ENCODE results near the gene LRP6. TPM values are rescaled to one million over a fixed set of nuclear protein-coding genes. Genes with fewer than 3 reads are reported as not detected.

LRP6 gene
- total and polyA plus RNA-seq, 4 donors = 14.7 to 76.8 (median 23.2) TPM

DNA sequence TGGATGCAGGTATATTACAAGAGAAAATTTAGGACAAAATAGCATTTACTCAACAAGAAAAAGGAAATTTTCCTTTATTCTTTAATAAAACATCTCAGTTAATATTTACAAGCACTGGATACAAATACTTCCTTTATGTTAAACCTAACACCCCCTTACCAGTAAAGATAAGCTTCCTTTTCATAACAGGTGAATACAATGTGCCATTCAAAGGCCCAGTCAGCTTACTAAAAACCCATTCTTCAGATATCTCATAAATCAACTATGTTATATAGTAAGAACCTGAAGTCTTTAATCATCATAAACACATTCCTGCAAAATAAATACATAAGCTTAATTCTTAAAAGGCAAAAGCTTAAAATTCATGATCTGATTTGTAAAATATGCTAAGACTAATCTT is 52.6 kb downstream of the LRP6 start:
- Histone ChIP-seq H3K27me3 (ENCODE audit: control insufficient read depth in 4 of 4, insufficient read depth in 4 of 4, low read length in 3 of 4) (no peaks in the 10 kb centered on the region), H3K36me3 (ENCODE audit: control insufficient read depth in 4 of 4, insufficient read depth in 3 of 4, low read depth in 1 of 4, low read length in 3 of 4) (peaks cover 0 to 3% (median under 1%) of the 10 kb centered on the region in 4 donors), H3K9me3 (ENCODE audit: control insufficient read depth in 4 of 4, low read length in 3 of 4) (no peaks in the 10 kb centered on the region), H3K27ac (ENCODE audit: low read depth in 1 of 2, low read length in 2 of 2) (no peak overlapping the region), H3K9ac (ENCODE audit: low read depth in 1 of 2, low read length in 2 of 2) (no peak overlapping the region), H3K4me1 (ENCODE audit: control insufficient read depth in 4 of 4, insufficient read depth in 4 of 4, low read length in 3 of 4) (peaks cover 14 to 22% (median 16%) of the 10 kb centered on the region in 4 donors), H3K4me3 (ENCODE audit: low read depth in 1 of 3, low read length in 3 of 3) (no peak overlapping the region)
- TF ChIP-seq, protein P1, sequence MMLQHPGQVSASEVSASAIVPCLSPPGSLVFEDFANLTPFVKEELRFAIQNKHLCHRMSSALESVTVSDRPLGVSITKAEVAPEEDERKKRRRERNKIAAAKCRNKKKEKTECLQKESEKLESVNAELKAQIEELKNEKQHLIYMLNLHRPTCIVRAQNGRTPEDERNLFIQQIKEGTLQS (IDR thresholded peaks at IDR 0.05) = no peak
- TF ChIP-seq FOXA2 (IDR thresholded peaks at IDR 0.05) (no peak), EGR1 (IDR thresholded peaks at IDR 0.05; ENCODE audit: low read depth in 2 of 2) (no peak), GABPA (IDR thresholded peaks at IDR 0.05 in 1 of 2, conservative IDR thresholded peaks at IDR 0.05 in 1 of 2) (no peak), JUND (IDR thresholded peaks at IDR 0.05) (no peak), TAF1 (conservative IDR thresholded peaks at IDR 0.05) (no peak), HNF4G (IDR thresholded peaks at IDR 0.05) (no peak), SP1 (IDR thresholded peaks at IDR 0.05) (no peak), YY1 (IDR thresholded peaks at IDR 0.05) (no peak), RAD21 (IDR thresholded peaks at IDR 0.05) (no peak), NR2F2 (IDR thresholded peaks at IDR 0.05) (no peak), FOXA1 (IDR thresholded peaks at IDR 0.05) (no peak)
- TF ChIP-seq, protein P2, sequence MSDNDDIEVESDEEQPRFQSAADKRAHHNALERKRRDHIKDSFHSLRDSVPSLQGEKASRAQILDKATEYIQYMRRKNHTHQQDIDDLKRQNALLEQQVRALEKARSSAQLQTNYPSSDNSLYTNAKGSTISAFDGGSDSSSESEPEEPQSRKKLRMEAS (IDR thresholded peaks at IDR 0.05) = no peak
- TF ChIP-seq, protein P3, sequence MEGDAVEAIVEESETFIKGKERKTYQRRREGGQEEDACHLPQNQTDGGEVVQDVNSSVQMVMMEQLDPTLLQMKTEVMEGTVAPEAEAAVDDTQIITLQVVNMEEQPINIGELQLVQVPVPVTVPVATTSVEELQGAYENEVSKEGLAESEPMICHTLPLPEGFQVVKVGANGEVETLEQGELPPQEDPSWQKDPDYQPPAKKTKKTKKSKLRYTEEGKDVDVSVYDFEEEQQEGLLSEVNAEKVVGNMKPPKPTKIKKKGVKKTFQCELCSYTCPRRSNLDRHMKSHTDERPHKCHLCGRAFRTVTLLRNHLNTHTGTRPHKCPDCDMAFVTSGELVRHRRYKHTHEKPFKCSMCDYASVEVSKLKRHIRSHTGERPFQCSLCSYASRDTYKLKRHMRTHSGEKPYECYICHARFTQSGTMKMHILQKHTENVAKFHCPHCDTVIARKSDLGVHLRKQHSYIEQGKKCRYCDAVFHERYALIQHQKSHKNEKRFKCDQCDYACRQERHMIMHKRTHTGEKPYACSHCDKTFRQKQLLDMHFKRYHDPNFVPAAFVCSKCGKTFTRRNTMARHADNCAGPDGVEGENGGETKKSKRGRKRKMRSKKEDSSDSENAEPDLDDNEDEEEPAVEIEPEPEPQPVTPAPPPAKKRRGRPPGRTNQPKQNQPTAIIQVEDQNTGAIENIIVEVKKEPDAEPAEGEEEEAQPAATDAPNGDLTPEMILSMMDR (IDR thresholded peaks at IDR 0.05; ENCODE audit: low read depth, low read length, missing input control) = no peak
- no peak for DNase-seq (ENCODE audit: low spot score)

DNA sequence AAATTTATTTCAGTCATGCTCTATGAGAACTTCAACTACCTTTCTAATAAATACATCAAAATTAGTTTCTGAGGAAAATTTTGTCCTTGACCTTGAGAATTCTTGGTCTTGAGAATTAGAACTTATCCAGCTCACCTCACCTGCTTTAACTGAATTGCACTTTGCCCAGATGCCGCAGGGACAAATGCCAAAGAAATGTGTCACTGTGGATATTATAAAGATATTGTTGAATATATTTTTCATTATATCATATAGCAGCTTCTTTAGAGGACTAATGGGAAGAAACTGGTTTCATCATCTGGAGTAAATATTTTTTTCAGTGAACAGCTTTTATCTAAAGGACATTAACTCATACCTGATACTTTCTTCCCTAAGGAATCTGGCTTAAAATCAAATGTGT is 54.1 kb downstream of the LRP6 start:
- H3K4me1 ChIP-seq (ENCODE audit: control insufficient read depth in 4 of 4, insufficient read depth in 4 of 4, low read length in 3 of 4) = peaks cover 11 to 30% (median 16%) of the 10 kb centered on the region in 4 donors
- H3K27me3 ChIP-seq (ENCODE audit: control insufficient read depth in 4 of 4, insufficient read depth in 4 of 4, low read length in 3 of 4) = no peaks in the 10 kb centered on the region
- TF ChIP-seq JUND (IDR thresholded peaks at IDR 0.05) (peak in 1 of 2 donors; percentile 17), GABPA (IDR thresholded peaks at IDR 0.05 in 1 of 2, conservative IDR thresholded peaks at IDR 0.05 in 1 of 2) (no peak), TAF1 (conservative IDR thresholded peaks at IDR 0.05) (no peak), HNF4A (conservative IDR thresholded peaks at IDR 0.05) (peak; percentile 49 to 67), HNF4G (IDR thresholded peaks at IDR 0.05) (peak; percentile 11)
- no peak overlapping the region for H3K9ac ChIP-seq (ENCODE audit: low read depth in 1 of 2, low read length in 2 of 2)
- H3K36me3 ChIP-seq (ENCODE audit: control insufficient read depth in 4 of 4, insufficient read depth in 3 of 4, low read depth in 1 of 4, low read length in 3 of 4) = peaks cover 0 to 3% (median under 1%) of the 10 kb centered on the region in 4 donors
- H3K27ac ChIP-seq (ENCODE audit: low read depth in 1 of 2, low read length in 2 of 2) = no peak overlapping the region
- WGBS = 56% methylated on average over 1 of the region's 1 CpG
- no peak overlapping the region for H3K4me3 ChIP-seq (ENCODE audit: low read depth in 1 of 3, low read length in 3 of 3)
- H3K9me3 ChIP-seq (ENCODE audit: control insufficient read depth in 4 of 4, low read length in 3 of 4) = no peaks in the 10 kb centered on the region
- DNase-seq (ENCODE audit: low spot score) = no peak

DNA sequence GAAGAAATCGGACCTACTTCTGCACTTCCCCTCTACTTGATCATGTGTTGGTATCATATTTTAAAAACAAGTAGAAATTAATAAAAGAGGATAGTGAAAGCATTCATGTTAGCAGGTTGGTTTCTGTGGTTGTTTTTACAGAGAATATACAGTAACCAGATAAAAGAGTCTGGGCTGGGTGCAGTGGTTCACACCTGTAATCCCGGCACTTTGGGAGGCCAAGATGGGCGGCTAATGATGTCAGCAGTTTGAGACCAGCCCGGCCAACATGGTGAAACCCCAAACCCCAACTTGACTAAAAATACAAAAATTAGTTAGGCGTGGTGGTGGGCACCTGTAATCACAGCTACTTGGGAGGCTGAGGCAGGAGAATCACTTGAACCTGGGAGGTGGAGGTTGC is 55.9 kb downstream of the LRP6 start:
- no peak overlapping the region for H3K9ac ChIP-seq (ENCODE audit: low read depth in 1 of 2, low read length in 2 of 2)
- peaks cover 7 to 30% (median 10%) of the 10 kb centered on the region in 4 donors for H3K4me1 ChIP-seq (ENCODE audit: control insufficient read depth in 4 of 4, insufficient read depth in 4 of 4, low read length in 3 of 4)
- WGBS = 90% methylated on average over 5 of the region's 5 CpGs
- DNase-seq (ENCODE audit: low spot score) = no peak
- peaks cover 0 to 3% (median under 1%) of the 10 kb centered on the region in 4 donors for H3K36me3 ChIP-seq (ENCODE audit: control insufficient read depth in 4 of 4, insufficient read depth in 3 of 4, low read depth in 1 of 4, low read length in 3 of 4)
- H3K27ac ChIP-seq (ENCODE audit: low read depth in 1 of 2, low read length in 2 of 2) = no peak overlapping the region
- no peaks in the 10 kb centered on the region for H3K9me3 ChIP-seq (ENCODE audit: control insufficient read depth in 4 of 4, low read length in 3 of 4)
- no peaks in the 10 kb centered on the region for H3K27me3 ChIP-seq (ENCODE audit: control insufficient read depth in 4 of 4, insufficient read depth in 4 of 4, low read length in 3 of 4)
- H3K4me3 ChIP-seq (ENCODE audit: low read depth in 1 of 3, low read length in 3 of 3) = no peak overlapping the region
- TF ChIP-seq GABPA (IDR thresholded peaks at IDR 0.05 in 1 of 2, conservative IDR thresholded peaks at IDR 0.05 in 1 of 2) (no peak), RAD21 (IDR thresholded peaks at IDR 0.05) (no peak), FOXA2 (IDR thresholded peaks at IDR 0.05) (no peak), JUND (IDR thresholded peaks at IDR 0.05) (no peak), TAF1 (conservative IDR thresholded peaks at IDR 0.05) (no peak), FOXA1 (IDR thresholded peaks at IDR 0.05) (no peak), SP1 (IDR thresholded peaks at IDR 0.05) (no peak), NR2F2 (IDR thresholded peaks at IDR 0.05) (no peak), EGR1 (IDR thresholded peaks at IDR 0.05; ENCODE audit: low read depth in 2 of 2) (no peak)
- TF ChIP-seq, protein P4, sequence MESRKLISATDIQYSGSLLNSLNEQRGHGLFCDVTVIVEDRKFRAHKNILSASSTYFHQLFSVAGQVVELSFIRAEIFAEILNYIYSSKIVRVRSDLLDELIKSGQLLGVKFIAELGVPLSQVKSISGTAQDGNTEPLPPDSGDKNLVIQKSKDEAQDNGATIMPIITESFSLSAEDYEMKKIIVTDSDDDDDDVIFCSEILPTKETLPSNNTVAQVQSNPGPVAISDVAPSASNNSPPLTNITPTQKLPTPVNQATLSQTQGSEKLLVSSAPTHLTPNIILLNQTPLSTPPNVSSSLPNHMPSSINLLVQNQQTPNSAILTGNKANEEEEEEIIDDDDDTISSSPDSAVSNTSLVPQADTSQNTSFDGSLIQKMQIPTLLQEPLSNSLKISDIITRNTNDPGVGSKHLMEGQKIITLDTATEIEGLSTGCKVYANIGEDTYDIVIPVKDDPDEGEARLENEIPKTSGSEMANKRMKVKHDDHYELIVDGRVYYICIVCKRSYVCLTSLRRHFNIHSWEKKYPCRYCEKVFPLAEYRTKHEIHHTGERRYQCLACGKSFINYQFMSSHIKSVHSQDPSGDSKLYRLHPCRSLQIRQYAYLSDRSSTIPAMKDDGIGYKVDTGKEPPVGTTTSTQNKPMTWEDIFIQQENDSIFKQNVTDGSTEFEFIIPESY (IDR thresholded peaks at IDR 0.05) = no peak
- TF ChIP-seq, protein P3 (IDR thresholded peaks at IDR 0.05; ENCODE audit: low read depth, low read length, missing input control) = no peak
- TF ChIP-seq, protein P5, sequence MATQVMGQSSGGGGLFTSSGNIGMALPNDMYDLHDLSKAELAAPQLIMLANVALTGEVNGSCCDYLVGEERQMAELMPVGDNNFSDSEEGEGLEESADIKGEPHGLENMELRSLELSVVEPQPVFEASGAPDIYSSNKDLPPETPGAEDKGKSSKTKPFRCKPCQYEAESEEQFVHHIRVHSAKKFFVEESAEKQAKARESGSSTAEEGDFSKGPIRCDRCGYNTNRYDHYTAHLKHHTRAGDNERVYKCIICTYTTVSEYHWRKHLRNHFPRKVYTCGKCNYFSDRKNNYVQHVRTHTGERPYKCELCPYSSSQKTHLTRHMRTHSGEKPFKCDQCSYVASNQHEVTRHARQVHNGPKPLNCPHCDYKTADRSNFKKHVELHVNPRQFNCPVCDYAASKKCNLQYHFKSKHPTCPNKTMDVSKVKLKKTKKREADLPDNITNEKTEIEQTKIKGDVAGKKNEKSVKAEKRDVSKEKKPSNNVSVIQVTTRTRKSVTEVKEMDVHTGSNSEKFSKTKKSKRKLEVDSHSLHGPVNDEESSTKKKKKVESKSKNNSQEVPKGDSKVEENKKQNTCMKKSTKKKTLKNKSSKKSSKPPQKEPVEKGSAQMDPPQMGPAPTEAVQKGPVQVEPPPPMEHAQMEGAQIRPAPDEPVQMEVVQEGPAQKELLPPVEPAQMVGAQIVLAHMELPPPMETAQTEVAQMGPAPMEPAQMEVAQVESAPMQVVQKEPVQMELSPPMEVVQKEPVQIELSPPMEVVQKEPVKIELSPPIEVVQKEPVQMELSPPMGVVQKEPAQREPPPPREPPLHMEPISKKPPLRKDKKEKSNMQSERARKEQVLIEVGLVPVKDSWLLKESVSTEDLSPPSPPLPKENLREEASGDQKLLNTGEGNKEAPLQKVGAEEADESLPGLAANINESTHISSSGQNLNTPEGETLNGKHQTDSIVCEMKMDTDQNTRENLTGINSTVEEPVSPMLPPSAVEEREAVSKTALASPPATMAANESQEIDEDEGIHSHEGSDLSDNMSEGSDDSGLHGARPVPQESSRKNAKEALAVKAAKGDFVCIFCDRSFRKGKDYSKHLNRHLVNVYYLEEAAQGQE (IDR thresholded peaks at IDR 0.05) = no peak
